Activated CD4-positive, alpha-beta T cell treated with anti-CD3 and anti-CD28 coated beads, Interleukin-2, amount 50 U/mL, for 48 hours (primary cell): Measurements from ENCODE around the gene P2RX5.
"Not testable (repeated sequence)": the region's sequence is repeated elsewhere in the genome, so short reads cannot be mapped to it uniquely, and the experiment has no call there.

Experiments
- DNase-seq, 2 experiments: peaks; one replicate each; pipeline ENCODE4 v3.0.0-alpha.2; 2020

P2RX5 gene, protein sequence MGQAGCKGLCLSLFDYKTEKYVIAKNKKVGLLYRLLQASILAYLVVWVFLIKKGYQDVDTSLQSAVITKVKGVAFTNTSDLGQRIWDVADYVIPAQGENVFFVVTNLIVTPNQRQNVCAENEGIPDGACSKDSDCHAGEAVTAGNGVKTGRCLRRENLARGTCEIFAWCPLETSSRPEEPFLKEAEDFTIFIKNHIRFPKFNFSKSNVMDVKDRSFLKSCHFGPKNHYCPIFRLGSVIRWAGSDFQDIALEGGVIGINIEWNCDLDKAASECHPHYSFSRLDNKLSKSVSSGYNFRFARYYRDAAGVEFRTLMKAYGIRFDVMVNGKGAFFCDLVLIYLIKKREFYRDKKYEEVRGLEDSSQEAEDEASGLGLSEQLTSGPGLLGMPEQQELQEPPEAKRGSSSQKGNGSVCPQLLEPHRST

DNA sequence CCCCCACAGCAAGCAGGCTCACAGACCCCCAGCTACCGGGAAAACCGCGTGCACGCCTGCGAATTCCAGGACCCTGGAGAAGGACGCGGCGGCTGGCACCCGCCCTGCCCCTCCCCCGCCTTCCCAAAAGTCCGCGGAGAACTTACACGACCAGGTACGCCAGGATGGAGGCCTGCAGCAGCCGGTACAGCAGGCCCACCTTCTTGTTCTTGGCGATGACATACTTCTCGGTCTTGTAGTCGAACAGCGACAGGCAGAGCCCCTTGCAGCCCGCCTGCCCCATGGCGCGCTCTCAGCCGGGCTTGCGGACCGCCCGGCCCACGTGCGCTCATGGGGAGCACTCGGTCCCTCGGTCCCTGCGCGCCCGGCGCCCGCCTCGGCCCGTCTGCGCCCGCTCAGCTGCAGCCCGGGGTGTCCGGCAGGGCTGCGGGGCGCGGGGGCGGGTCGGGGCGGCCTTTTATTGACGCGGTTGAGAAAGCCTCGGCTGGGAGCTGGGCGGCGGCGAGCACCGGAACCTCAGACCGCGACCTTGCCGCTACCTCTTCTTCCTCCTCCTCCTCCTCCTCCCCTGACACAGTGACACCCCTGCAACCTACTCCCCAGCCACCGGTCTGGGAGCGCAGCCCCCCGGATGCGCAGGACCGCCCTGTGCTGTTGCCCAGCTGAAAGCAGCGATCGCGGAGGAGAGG lies at the start of gene P2RX5:
Gene P2RX5, minus strand, starts transcription at position 433 of the 689 bp plus-strand sequence. Its CDS starts 150 bp downstream, at position 283.
- peak; percentile 44 to 53 for DNase-seq

DNA sequence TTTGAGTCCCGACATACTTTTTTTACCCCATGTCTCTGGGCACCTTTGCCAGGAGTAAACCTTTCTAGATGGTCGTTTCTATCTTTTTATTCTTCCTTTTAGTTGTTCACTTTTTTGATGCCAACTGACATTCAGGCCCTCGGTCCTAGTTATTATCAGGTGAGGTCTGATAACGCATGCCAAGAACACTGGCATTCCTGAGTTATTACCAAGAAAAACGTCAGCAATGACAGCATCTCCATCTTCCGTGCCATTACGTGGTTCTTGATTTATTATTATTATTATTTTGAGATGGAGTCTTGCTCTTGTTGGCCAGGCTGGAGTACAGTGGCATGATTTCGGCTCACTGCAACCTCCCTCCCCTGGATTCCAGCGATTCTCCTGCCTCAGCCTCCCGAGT lies 49.1 kb upstream of the P2RX5 start:
- DNase-seq: no peak

DNA sequence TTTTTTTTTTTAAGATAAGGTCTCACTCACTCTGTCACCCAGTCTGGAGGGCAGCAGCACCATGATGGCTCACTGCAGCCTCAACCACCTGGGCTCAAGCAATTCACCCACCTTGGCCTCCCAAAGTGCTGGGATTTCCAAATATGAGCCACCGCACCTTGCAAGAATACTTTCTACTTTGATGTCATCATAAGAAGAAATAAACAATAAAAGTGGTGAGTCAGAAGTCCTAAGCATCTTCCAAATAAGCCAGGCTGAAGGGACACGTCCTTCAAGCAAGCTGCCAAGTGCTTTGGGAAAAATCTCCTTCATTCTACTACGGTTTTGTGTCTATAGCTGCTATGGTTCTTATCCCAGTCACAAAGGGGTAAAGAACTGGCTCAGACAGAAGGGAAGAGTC lies 48.1 kb upstream of the P2RX5 start:
- DNase-seq: no peak

DNA sequence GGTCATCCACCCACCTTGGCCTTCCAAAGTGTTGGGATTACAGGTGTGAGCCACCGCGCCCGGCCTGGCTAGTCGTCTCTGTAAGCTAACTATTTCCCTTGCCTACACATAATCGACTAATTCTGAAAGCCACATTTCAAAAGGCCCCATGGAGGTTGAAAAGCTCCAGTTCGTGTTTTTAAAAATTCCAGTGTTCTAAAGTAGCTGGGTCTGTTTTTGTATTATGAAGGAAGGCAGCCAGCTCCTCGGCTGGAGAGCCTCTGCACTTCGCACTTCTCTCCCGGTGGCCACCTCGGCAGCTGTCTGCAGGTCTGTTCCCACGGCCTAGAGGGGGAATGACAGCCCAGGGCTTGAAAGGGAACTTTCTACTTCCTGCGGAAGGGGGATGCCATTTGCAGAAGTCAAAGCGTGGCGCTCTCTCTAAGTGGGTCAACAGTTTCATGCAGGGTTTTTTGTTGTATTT lies 44.7 kb upstream of the P2RX5 start:
- peak; percentile 37 to 52 for DNase-seq

DNA sequence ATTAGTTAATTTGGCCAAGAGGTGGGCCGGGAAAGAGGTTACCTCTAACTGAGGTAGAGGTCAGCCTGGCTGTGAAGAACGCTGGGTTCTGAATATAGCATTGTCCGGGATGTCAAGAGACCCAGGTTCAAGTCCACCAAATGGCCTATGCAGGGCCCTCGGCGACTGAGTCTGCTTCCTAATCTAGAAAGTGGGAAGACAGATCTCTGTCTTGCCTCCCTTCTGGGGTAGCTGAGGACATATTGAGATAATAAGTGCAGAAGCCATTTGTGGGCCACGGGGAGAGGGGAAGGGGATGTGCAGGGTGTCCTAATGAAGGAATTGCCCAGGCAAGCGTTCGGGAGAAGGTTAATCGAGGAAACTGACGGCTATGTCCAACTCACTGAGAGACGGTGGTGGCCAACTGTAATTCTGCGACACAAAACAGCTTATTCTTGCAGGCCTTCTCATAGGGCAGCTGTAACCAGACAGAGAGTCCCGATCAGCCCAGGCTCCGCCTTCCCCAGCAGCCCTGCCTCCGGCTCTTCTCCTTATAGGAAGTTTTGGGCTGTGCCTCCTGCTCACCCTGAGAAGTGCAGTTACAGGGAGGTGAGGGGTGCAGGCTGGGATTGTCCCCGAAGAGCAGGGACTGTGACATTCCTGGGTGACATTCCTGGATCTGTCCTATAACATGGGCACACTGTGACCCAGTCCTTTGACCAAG lies 43.6 kb upstream of the P2RX5 start:
- DNase-seq: no peak

DNA sequence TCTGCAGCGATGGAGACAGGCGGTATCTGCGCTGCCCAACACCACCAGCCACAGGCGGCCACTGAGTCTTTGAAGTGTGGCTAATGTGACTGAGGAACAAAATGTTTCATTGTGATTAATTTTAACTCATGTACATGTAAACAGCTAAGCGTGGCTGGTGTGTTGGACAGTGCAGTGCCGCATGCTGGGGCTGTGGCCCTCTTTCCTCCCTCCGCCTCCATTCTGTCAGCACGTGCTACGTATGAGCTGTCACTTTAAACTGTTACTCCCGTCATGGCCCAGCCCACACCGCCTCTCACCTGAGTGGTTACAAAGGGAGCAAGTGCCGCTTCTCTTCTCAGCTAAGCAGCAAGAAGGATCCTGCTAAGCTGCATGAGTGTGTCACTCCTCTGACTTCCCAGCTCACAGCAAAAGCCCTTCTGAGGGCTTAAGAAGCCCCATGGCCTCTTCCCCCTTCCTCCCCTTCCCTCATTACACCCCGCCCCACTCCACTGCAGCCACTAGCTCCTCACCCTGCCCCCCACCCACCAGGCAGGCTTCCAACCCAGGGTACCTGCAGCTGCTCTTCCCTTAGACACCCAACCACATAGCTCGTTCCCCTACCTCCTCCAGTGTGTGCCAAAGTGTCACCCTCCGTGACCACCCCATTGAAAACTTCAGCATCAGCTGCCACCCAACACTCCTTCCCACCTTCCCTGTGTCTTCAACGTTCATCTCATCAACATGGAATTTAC lies 42.8 kb upstream of the P2RX5 start:
- peak; percentile 65 to 74 for DNase-seq

DNA sequence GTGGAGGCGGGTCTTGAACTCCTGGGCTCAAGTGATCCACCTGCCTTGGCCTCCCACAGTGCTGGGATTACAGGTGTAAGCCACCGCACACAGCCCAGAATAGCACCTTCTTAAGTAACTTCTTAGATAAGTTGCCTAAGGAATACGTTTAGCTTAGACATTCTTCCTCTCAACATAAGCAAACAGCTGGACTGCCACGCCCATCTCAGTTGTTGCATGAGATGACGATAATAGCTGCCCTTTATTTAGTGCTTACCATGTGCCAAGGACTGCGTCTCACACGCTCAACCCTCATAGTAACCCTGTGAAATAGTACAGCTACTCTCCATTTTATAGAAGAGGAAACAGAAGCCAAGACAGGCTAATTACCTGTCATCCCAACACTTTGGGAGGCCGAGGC lies 39.6 kb upstream of the P2RX5 start:
- DNase-seq: no peak

DNA sequence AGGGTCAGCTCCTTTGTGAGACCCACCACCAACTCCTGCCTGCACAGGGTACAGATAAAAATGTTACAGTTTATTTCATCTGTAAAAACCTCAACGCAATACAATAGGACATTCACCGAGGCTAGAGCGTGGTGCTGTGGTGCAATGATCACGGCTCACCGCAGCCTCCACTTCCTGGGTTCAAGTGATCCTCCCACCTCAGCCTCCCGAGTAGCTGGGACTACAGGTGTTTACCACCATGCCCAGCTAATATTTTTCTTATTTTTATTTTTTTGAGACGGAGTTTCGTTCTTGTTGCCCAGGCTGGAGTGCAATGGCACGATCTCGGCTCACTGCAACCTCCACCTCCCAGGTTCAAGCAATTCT lies 38.9 kb upstream of the P2RX5 start:
- not testable (repeated sequence) for DNase-seq

DNA sequence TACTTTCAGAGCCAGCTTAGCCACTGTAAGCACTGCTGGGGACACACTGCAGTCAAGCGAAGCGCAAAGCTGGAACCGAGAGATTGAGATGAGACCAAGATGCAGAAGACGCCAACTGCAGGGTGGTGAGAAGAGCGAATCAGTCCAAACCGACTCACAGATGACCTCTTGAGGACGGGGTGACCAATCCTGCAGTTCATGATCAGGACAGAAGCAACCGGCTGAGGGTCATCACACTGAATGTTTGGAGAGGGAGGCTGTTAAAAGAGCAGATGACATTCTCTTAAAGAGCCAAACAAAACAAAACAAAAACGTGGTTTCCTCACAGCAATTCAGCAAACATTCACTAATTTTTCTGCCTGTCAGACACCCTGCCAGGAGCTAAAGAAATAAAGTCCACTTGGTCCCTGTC lies 36.3 kb upstream of the P2RX5 start:
- DNase-seq: no peak

DNA sequence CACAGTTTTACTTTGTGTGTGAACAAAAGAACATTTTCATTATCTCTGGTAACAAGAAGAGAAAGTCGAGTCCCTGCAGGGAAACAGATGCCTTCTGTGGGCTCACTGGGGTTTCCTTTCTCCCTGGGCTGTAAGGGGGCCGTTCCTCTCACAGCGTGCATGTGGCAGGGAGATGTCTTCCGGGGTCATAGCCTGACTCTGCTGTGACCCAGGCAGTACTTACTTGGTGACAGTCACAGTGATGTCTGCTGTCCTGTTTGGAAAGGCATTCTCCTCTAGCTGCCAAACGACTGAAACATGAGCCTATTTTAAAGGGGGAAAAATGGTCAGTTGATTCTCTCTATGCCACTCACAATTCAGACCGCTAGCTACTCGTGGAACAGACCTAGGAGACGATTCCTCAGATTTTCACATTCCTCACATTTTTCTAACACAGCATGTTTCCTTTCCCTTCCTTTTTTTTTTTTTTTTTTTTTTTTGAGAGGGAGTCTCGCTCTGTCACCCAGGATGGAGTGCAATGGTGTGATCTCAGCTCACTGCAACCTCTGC lies 35.0 kb upstream of the P2RX5 start:
- DNase-seq: no peak

DNA sequence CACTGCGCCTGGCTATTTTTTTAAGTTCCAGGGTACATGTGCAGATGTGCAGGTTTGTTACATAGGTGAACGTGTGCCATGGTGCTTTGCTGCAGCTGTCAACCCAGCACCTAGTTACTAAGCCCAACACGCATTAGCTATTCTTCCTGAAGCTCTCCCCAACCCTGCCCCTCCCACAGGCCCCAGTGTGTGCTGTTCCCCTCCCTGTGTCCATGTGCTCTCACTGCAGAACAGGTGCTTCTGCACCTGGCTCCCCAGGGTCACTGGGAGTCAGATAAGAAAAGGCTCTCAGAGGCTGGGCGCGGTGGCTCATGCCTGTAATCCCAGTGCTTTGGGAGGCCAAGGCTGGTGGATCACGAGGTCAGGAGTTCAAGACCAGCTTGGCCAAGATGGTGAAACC lies 33.9 kb upstream of the P2RX5 start:
- no peak for DNase-seq

DNA sequence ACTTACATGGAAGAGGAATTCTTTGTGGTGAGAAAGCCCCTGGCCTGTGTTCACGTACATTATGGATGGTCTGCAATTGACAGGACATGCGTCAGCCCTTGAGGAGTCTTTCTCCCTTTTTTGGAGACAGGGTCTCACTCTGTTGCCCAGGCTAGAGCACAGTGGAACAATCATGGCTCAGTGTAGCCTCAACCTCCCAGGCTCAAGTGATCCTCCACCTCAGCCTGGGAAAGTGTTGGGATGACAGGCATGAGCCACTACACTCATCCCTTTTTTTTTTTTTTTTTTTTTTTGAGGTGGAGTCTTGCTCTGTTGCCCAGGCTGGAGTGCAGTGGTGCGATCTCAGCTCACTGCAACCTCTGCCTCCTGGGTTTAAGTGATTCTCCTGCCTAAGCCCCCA lies 32.1 kb upstream of the P2RX5 start:
- DNase-seq: not testable (repeated sequence)

DNA sequence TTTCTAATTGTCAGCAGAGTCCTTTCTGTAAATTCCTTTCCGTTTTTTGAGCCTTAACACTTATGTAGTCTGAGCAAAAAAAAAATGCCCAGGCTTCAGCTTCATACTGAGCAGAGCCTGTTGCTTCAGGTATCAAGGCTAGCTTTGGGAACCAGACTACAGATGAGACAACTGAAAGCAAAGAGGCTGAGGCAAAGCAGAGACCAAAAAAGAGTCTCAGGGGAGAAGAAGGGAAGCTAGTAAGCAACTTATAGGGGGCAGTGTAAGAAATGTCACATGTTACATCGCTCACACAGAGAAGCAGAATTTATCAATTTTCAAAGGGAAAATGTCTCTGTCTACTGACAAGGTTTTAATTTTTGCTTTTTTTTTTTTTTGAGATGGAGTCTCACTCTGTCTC lies 31.1 kb upstream of the P2RX5 start:
- no peak for DNase-seq

DNA sequence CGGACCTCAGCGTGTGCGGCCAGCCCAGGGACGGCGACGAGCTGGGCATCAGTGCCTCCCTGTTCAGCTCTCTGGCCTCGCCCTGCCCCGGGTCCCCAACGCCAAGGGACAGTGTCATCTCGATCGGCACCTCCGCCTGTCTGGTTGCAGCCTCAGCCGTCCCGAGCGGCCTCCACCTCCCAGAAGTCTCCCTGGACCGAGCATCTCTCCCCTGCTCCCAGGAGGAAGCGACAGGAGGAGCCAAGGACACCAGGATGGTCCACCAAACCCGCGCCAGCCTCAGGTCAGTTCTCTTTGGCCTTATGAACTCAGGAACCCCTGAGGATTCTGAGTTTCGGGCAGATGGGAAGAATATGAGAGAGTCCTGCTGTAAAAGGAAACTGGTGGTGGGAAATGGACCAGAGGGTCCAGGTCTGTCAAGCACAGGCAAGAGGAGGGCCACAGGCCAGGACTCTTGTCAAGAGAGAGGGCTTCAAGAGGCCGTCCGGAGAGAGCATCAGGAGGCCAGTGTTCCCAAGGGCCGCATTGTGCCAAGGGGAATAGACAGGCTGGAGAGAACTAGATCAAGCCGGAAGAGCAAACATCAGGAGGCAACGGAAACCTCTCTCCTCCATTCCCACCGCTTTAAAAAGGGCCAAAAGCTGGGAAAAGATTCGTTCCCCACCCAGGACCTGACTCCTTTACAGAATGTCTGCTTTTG lies 28.6 kb upstream of the P2RX5 start:
- no peak for DNase-seq

DNA sequence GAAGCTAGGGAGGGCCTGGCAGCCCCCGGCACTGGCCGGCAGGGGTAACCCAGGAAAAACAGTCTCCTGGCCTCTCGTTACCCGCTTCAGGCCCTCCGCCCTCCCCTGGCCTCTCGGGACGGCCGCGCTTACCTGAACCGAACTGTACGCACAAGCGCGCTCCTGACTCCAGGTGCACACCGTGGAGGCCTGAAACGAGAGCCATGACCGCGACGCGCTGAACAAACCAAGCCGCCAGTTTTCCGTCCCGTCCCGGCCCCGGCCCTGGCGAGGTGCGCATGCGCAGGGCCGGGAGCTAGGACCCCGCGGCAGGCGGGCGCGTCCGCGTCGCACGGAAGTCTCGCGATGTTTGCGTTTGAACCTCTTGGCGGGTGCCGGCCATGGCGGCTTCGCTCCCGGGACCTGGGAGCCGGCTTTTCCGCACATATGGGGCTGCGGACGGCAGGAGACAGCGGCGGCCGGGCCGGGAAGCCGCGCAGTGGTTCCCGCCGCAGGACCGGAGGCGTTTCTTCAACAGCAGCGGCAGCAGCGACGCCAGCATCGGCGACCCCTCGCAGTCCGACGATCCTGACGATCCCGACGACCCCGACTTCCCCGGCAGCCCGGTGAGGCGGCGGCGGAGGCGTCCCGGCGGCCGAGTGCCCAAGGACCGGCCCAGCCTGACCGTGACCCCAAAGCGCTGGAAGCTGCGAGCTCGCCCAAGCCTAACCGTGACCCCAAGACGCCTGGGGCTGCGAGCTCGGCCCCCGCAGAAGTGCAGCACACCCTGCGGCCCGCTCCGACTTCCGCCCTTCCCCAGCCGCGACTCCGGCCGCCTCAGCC lies 27.8 kb upstream of the P2RX5 start, which contains the start of gene HASPIN:
Gene HASPIN, plus strand, starts transcription at position 348 of the 822 bp plus-strand sequence. Its CDS starts 33 bp downstream, at position 381.
- peak; percentile 91 to 93 for DNase-seq

DNA sequence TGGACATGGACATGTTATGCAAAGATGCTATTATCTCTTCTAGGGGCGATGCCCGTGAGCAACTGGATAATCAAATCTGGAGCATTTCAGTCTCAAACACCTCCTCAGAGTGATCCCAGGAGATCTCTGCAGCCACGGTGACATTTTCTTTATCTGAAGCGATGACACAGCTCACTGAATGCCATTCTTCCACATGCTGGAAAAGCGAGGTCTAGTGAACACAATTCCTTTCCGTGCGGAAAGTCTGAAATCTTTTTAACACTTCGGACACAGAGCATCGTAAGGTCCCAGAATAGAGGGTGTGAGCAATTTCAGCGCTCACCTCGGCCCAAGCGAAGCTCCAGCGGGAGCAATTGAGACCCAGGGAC lies 27.2 kb upstream of the P2RX5 start:
- no peak for DNase-seq

DNA sequence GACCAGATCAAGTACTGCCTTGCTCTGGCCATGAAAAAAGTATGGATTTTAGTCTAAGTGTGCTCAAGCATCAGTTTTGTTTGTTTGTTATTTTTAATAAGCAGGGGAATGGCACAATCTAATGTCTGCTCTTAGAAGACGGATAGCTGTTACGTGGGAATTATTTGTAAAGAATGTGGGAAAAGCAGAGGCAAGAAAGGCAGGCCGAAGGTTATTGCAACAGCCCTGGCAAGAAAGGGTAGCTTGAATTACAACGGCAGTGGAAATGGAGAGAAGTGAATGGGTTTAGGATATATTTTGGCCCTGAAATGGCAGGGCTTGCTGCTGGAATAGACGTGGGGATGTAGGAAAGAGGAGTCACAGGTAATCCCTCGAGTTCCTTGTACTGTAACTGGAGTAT lies 26.8 kb upstream of the P2RX5 start:
- no peak for DNase-seq

DNA sequence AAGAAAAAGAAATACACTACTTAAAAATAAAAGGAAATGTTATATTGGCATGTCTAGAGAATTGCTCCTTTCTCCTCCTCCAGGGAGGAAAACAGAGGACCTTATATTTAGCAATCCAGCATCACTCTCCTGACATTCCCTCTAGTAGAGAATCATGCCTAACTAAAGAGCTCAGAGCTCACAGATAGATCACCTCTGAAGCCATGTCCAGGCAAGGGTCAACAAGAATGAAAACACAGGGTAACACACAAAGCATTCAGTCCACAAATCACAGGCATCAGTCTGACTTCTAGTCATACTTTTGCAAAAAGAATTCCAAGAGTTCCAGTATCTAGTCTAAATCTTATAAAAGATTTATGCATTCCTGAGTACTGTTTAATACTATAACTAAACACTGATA lies 23.3 kb upstream of the P2RX5 start:
- DNase-seq: no peak

DNA sequence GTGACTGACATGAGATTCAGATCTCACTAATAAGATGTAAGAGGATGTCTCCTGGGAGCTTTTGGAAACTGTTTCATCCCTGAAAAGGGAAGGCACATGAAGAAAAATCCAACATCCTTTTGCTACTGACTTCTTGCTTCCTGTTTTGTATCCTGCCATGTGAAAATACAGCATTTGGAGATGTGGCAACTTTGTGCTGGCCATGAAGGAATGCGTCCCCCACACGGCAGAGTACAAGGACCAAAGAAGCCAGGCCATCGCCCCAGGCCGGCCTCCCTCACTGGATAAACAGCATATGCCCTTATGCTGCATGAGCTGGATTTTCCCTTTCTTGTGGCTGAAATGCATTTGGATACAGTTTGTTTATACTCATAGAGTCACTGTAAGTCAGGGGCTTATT lies 22.2 kb upstream of the P2RX5 start:
- no peak for DNase-seq

DNA sequence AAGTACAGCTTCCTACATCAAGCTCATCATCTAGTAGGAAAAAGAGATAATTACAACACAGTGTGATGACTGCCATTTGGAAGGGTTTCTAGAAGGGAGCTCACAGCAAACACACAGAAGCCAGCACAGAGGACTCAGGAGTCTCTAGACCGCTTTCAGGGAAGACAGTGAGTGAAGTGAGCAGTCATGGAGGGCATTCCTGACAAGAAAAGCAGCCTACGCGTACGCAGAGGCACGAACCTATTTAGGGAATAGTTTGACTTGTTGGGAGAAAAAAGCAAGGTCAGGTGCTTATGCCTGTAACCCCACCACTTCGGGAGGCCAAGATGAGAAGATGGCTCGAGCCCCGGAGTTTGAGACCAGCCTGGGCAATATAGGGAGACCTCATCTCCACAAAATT lies 19.3 kb upstream of the P2RX5 start:
- DNase-seq: no peak
